GM23338 (cell line): Measurements from ENCODE around the gene DACT2.

ENCODE experiments used
- CREB1 ChIP-seq: fragments of 250-450 bp; sonication (Bioruptor Pico); IDR thresholded peaks from 2 replicates; pipeline ENCODE4 v1.5.0; 2020; ENCODE audit warnings: low read depth, mild to moderate bottlenecking, moderate library complexity
- EZH2 ChIP-seq: fragments of 200-600 bp; sonication (generic); IDR thresholded peaks from one replicate; pipeline ENCODE4 v1.8.0; 2017; ENCODE audit warnings: antibody characterized with exemption, mild to moderate bottlenecking, low read depth; ENCODE audit not compliant: unreplicated experiment
- EZH2phosphoT487 ChIP-seq: fragments of 200-600 bp; sonication (generic); IDR thresholded peaks from one replicate; pipeline ENCODE4 v1.8.1; 2018; ENCODE audit warnings: antibody characterized with exemption; ENCODE audit not compliant: unreplicated experiment
- JUNB ChIP-seq: IDR thresholded peaks from one replicate; pipeline ENCODE4 v1.6.1; 2016; ENCODE audit warnings: antibody characterized with exemption; ENCODE audit not compliant: unreplicated experiment
- POLR2AphosphoS5 ChIP-seq: IDR thresholded peaks from 2 replicates; pipeline ENCODE4 v1.6.1; 2016; ENCODE audit warnings: antibody characterized with exemption, low read depth
- STAT1 ChIP-seq: IDR thresholded peaks from one replicate; pipeline ENCODE4 v1.6.1; 2016; ENCODE audit warnings: antibody characterized with exemption; ENCODE audit not compliant: unreplicated experiment
- ZNF114 ChIP-seq: fragments of 250-450 bp; sonication (Bioruptor Pico); IDR thresholded peaks from 2 replicates; pipeline ENCODE4 v1.5.0; 2020; ENCODE audit warnings: mild to moderate bottlenecking, moderate library complexity
- ZNF331 ChIP-seq: fragments of 250-450 bp; sonication (Bioruptor Pico); IDR thresholded peaks from 2 replicates; pipeline ENCODE4 v1.5.0; 2020; ENCODE audit warnings: low read depth, mild to moderate bottlenecking, moderate library complexity
- TF ChIP-seq, protein P1 (sequence below), 2 experiments: fragments of 200-600 bp in 1 of 2; sonication (generic) in 1 of 2; conservative IDR thresholded peaks; 2 replicates each; pipeline versions ENCODE4 v1.5.1 to v1.6.1; 2016 to 2017; ENCODE audit warnings: antibody characterized with exemption in 2 of 2, low read depth in 2 of 2, mild to moderate bottlenecking in 2 of 2, moderate library complexity in 1 of 2
- TF ChIP-seq, protein P2 (sequence below): IDR thresholded peaks from one replicate; pipeline ENCODE4 v1.6.1; 2018; ENCODE audit warnings: antibody characterized with exemption; ENCODE audit not compliant: unreplicated experiment
- TF ChIP-seq, protein P3 (sequence below): IDR thresholded peaks from 2 replicates; pipeline ENCODE4 v1.6.1; 2016; ENCODE audit warnings: antibody characterized with exemption

DNA sequence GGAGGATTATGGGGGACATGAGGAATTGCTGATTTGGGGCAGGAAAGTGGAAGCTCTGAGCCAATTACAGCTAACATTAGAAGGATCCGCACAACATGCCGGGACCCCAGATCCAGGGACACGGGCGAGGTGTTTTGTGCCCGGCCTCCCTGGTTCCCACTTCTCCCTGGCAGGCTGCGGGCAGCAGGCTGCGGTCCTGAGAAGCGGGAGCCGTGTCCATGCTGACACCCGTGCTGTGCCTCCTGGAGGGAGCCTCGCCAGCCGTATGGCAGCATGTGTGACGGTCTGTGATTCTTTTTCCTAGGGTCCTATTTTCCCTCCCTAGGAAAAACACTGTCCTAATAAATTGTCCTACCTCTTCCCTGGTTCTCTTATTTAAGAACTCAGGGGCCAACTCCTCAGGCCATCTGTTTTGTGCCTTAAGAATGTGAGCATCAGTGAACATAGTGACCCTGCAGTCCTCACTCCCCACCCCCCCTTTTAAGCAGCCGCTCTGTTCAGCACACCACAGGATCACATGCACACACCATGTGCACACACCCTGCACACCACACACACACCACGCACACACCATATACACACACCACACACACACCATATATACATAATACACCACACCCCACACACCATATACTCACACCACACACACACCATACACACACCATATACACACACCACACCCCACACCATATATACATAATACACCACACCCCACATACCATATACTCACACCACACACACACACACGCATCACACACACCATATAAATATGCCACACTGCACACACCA lies 49.9 kb downstream of the DACT2 start:
- TF ChIP-seq, protein P1, sequence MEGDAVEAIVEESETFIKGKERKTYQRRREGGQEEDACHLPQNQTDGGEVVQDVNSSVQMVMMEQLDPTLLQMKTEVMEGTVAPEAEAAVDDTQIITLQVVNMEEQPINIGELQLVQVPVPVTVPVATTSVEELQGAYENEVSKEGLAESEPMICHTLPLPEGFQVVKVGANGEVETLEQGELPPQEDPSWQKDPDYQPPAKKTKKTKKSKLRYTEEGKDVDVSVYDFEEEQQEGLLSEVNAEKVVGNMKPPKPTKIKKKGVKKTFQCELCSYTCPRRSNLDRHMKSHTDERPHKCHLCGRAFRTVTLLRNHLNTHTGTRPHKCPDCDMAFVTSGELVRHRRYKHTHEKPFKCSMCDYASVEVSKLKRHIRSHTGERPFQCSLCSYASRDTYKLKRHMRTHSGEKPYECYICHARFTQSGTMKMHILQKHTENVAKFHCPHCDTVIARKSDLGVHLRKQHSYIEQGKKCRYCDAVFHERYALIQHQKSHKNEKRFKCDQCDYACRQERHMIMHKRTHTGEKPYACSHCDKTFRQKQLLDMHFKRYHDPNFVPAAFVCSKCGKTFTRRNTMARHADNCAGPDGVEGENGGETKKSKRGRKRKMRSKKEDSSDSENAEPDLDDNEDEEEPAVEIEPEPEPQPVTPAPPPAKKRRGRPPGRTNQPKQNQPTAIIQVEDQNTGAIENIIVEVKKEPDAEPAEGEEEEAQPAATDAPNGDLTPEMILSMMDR (conservative IDR thresholded peaks at IDR 0.05; ENCODE audit: low read depth in 2 of 2): no peak
- TF ChIP-seq CREB1 (CRISPR knock-in tag) (no peak), EZH2 (no peak), EZH2phosphoT487 (no peak), POLR2AphosphoS5 (no peak), JUNB (no peak), ZNF114 (CRISPR knock-in tag) (no peak), ZNF331 (CRISPR knock-in tag) (no peak), STAT1 (no peak)
- TF ChIP-seq, protein P2, sequence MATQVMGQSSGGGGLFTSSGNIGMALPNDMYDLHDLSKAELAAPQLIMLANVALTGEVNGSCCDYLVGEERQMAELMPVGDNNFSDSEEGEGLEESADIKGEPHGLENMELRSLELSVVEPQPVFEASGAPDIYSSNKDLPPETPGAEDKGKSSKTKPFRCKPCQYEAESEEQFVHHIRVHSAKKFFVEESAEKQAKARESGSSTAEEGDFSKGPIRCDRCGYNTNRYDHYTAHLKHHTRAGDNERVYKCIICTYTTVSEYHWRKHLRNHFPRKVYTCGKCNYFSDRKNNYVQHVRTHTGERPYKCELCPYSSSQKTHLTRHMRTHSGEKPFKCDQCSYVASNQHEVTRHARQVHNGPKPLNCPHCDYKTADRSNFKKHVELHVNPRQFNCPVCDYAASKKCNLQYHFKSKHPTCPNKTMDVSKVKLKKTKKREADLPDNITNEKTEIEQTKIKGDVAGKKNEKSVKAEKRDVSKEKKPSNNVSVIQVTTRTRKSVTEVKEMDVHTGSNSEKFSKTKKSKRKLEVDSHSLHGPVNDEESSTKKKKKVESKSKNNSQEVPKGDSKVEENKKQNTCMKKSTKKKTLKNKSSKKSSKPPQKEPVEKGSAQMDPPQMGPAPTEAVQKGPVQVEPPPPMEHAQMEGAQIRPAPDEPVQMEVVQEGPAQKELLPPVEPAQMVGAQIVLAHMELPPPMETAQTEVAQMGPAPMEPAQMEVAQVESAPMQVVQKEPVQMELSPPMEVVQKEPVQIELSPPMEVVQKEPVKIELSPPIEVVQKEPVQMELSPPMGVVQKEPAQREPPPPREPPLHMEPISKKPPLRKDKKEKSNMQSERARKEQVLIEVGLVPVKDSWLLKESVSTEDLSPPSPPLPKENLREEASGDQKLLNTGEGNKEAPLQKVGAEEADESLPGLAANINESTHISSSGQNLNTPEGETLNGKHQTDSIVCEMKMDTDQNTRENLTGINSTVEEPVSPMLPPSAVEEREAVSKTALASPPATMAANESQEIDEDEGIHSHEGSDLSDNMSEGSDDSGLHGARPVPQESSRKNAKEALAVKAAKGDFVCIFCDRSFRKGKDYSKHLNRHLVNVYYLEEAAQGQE: no peak
- TF ChIP-seq, protein P3, sequence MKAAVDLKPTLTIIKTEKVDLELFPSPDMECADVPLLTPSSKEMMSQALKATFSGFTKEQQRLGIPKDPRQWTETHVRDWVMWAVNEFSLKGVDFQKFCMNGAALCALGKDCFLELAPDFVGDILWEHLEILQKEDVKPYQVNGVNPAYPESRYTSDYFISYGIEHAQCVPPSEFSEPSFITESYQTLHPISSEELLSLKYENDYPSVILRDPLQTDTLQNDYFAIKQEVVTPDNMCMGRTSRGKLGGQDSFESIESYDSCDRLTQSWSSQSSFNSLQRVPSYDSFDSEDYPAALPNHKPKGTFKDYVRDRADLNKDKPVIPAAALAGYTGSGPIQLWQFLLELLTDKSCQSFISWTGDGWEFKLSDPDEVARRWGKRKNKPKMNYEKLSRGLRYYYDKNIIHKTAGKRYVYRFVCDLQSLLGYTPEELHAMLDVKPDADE: no peak
